HK-2 (cell line): ENCODE results near the gene ROR2.
A peak's percentile ranks its signal among the peaks of the same experiment; 100 is the strongest.

ENCODE experiments used
- DNase-seq: peaks from one replicate; pipeline ENCODE4 v3.0.0-alpha.2; 2018; ENCODE audit not compliant: unreplicated experiment

The ROR2 gene

GRCh38 chr9:91842358-91843049 is 107.5 kb downstream of the ROR2 start:
- no peak for DNase-seq

- DNase-seq, result no peak
These were observed 108.4 kb downstream of the ROR2 start for GRCh38 chr9:91841591-91841990.

GRCh38 chr9:91840882-91841281 is 109.1 kb downstream of the ROR2 start:
- no peak for DNase-seq

- DNase-seq, result no peak
These were observed 109.6 kb downstream of the ROR2 start for GRCh38 chr9:91840469-91840868.

GRCh38 chr9:91839926-91840465 is 110.0 kb downstream of the ROR2 start:
- no peak for DNase-seq

GRCh38 chr9:91837981-91838731 is 111.9 kb downstream of the ROR2 start:
- DNase-seq, result peak; percentile 30

- DNase-seq, result no peak
These were observed 113.5 kb downstream of the ROR2 start for GRCh38 chr9:91836515-91836914.

- no peak for DNase-seq
These were observed 114.4 kb downstream of the ROR2 start for GRCh38 chr9:91835632-91836031.

- DNase-seq, result no peak
These were observed 114.8 kb downstream of the ROR2 start for GRCh38 chr9:91835216-91835615.

GRCh38 chr9:91834740-91835139 is 115.3 kb downstream of the ROR2 start:
- DNase-seq, result no peak

GRCh38 chr9:91833878-91834255 is 116.2 kb downstream of the ROR2 start:
- no peak for DNase-seq

- no peak for DNase-seq
These were observed 116.7 kb downstream of the ROR2 start for GRCh38 chr9:91833096-91833877.

GRCh38 chr9:91832322-91832721 is 117.7 kb downstream of the ROR2 start:
- DNase-seq, result no peak

GRCh38 chr9:91825866-91826265 is 124.2 kb downstream of the ROR2 start:
- no peak for DNase-seq

GRCh38 chr9:91825422-91825821 is 124.6 kb downstream of the ROR2 start:
- no peak for DNase-seq

GRCh38 chr9:91824601-91825305 is 125.3 kb downstream of the ROR2 start:
- no peak for DNase-seq

- DNase-seq, result no peak
These were observed 125.9 kb downstream of the ROR2 start for GRCh38 chr9:91824151-91824550.

- DNase-seq, result no peak
These were observed 128.8 kb downstream of the ROR2 start for GRCh38 chr9:91820949-91821880.

- no peak for DNase-seq
These were observed 129.8 kb downstream of the ROR2 start for GRCh38 chr9:91820126-91820750.
